Colonic mucosa (tissue), 4 donors: ENCODE data around the gene CEP128. TPM values are rescaled to one million over a fixed set of nuclear protein-coding genes. Genes with fewer than 3 reads are reported as not detected.

Experiments used
- DNase-seq: peaks from one replicate; pipeline ENCODE4 v3.0.0-alpha.2; 2020
- H3K27ac ChIP-seq: fragments of 200-600 bp; one replicate; pipeline ENCODE4 v1.8.0; 2021
- H3K27me3 ChIP-seq: fragments of 200-600 bp; one replicate; pipeline ENCODE4 v1.8.0; 2021
- H3K36me3 ChIP-seq: fragments of 200-600 bp; one replicate; pipeline ENCODE4 v1.8.0; 2021
- H3K4me1 ChIP-seq: fragments of 200-600 bp; one replicate; pipeline ENCODE4 v1.8.0; 2021; ENCODE audit warnings: mild to moderate bottlenecking
- H3K4me3 ChIP-seq: fragments of 200-600 bp; one replicate; pipeline ENCODE4 v1.8.0; 2021
- H3K9ac ChIP-seq, 2 donors: one replicate each; pipeline ENCODE4 v1.7.0; 2013; ENCODE audit warnings: control low read depth in 2 of 2, low read depth in 2 of 2, low read length in 2 of 2
- H3K9me3 ChIP-seq: fragments of 200-600 bp; one replicate; pipeline ENCODE4 v1.8.0; 2021
- CTCF ChIP-seq: fragments of 200-600 bp; IDR thresholded peaks from one replicate; pipeline ENCODE4 v1.8.0; 2022; ENCODE audit warnings: antibody characterized with exemption, mild to moderate bottlenecking
- intact Hi-C: fragments of 100-400 bp; cut with DNase I; formaldehyde crosslinking; loops from one replicate; pipeline ENCODE4 v1.14.1; 2022
- total RNA-seq, 2 donors: library from RNA; stranded (reverse); fragmentation: NEBNext Ultra II Directional in 1 of 2; extraction: Animal tissue kit (Norgen Biotek cat#: 25700) in 1 of 2; gene quantifications; one replicate each; pipeline ENCODE4 v1.2.1, GENCODE V29; 2021
- donor health status: healthy.
- donor health status: DM: no; HTN: no; CAD: no.
- donor health status: DM: no; HTN: no; CAD: no.

Gene CEP128
- total RNA-seq, 2 donors from 2014 or later = 4.4 to 11.6 TPM

- Histone ChIP-seq H3K4me3 (no peak overlapping the region), H3K9ac (no peak overlapping the region), H3K27me3 (no peaks in the 10 kb centered on the region), H3K27ac (no peak overlapping the region), H3K4me1 (no peaks in the 10 kb centered on the region), H3K9me3 (no peaks in the 10 kb centered on the region), H3K36me3 (no peaks in the 10 kb centered on the region)
- no peak for DNase-seq
- TF ChIP-seq CTCF = no peak
- intact Hi-C loops = no loop called here
These were observed 161.0 kb downstream of the CEP128 start for GRCh38 chr14:80780500-80780899.

- no peak overlapping the region for H3K4me3 ChIP-seq
- no peaks in the 10 kb centered on the region for H3K36me3 ChIP-seq
- H3K4me1 ChIP-seq = no peaks in the 10 kb centered on the region
- H3K27me3 ChIP-seq = no peaks in the 10 kb centered on the region
- intact Hi-C loops = no loop called here
- H3K9me3 ChIP-seq = no peaks in the 10 kb centered on the region
- no peak overlapping the region for H3K9ac ChIP-seq
- no peak overlapping the region for H3K27ac ChIP-seq
- no peak for DNase-seq
- TF ChIP-seq CTCF = no peak
These were observed 164.9 kb downstream of the CEP128 start for GRCh38 chr14:80776657-80777056.

- Histone ChIP-seq H3K27ac (no peak overlapping the region), H3K4me1 (no peaks in the 10 kb centered on the region), H3K9ac (no peak overlapping the region), H3K36me3 (no peaks in the 10 kb centered on the region), H3K4me3 (no peak overlapping the region), H3K9me3 (no peaks in the 10 kb centered on the region), H3K27me3 (no peaks in the 10 kb centered on the region)
- no peak for DNase-seq
- intact Hi-C loops = no loop called here
- TF ChIP-seq CTCF = no peak
These were observed 165.4 kb downstream of the CEP128 start for GRCh38 chr14:80776186-80776585.

GRCh38 chr14:80772504-80772903 is 169.0 kb downstream of the CEP128 start:
- Histone ChIP-seq H3K27ac (no peak overlapping the region), H3K9me3 (no peaks in the 10 kb centered on the region), H3K27me3 (no peaks in the 10 kb centered on the region), H3K4me1 (no peaks in the 10 kb centered on the region), H3K9ac (no peak overlapping the region), H3K4me3 (no peak overlapping the region), H3K36me3 (no peaks in the 10 kb centered on the region)
- no peak for TF ChIP-seq CTCF
- intact Hi-C loops = no loop called here
- no peak for DNase-seq

- Histone ChIP-seq H3K36me3 (no peaks in the 10 kb centered on the region), H3K9me3 (no peaks in the 10 kb centered on the region), H3K4me1 (no peaks in the 10 kb centered on the region), H3K4me3 (no peak overlapping the region), H3K9ac (no peak overlapping the region), H3K27me3 (no peaks in the 10 kb centered on the region), H3K27ac (no peak overlapping the region)
- DNase-seq = no peak
- intact Hi-C loops = no loop called here
- TF ChIP-seq CTCF = no peak
These were observed 170.3 kb downstream of the CEP128 start for GRCh38 chr14:80771201-80771600.
